GM10847 (cell line): ENCODE results near the gene RNF44.

Experiments
- POLR2A ChIP-seq: IDR thresholded peaks from 2 replicates; pipeline ENCODE4 v1.6.1; 2011; ENCODE audit not compliant: insufficient read length; ENCODE audit errors: extremely low read depth

The RNF44 gene

DNA sequence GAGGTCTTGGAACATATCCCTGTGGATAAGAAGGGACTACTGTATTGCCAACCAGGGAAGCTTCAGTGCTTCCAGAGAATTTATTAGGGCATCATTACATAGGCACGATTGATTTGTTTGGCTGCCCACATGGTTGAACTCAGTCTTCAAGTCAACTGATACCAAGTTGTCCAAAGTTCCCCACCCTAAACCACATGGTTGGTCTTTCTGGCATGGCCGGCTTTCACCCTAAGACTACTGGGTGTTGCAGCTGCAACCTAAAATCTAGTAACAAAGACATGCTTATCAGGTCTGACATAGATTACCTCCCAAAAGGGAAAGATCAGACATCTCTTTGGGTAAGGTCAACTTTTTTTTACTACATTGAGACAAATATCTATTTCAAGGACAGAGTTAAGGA lies 52.0 kb downstream of the RNF44 start:
- no peak for TF ChIP-seq POLR2A

DNA sequence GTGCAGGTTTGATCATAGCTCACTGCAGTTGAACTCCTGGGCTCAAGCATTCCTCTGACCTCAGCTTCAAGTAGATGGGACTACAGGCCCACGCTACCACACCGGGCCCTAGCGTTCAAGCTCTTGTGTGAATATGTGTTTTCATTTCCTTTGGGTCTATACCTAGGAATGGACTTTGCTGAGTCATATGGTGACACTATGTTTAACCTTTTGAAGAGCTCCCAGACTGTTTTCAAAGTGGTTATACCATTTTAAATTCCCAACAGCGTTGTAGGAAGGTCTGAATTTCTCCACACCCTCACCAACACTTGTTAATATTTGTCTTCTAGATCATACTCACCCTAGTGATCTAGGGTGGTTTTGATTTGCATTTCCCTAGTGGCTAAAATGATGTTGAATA lies 55.5 kb downstream of the RNF44 start:
- no peak for TF ChIP-seq POLR2A
